Measurements from ENCODE around the gene CCDC92.

The CCDC92 gene

GRCh38 chr12:123908884-123909725, 63.5 kb downstream of the CCDC92 start:
- no peak for DNase-seq (ENCODE audit: low spot score)

GRCh38 chr12:123907726-123908476, 64.7 kb downstream of the CCDC92 start:
- DNase-seq (ENCODE audit: low spot score): no peak

GRCh38 chr12:123906711-123907420, 65.8 kb downstream of the CCDC92 start:
- DNase-seq (ENCODE audit: low spot score): no peak

GRCh38 chr12:123905319-123905925, 67.2 kb downstream of the CCDC92 start:
- peak; percentile 31 for DNase-seq (ENCODE audit: low spot score)

GRCh38 chr12:123903301-123904065, 69.1 kb downstream of the CCDC92 start:
- DNase-seq (ENCODE audit: low spot score): no peak

- no peak for DNase-seq (ENCODE audit: low spot score)
These were observed 69.8 kb downstream of the CCDC92 start for GRCh38 chr12:123902821-123903220.

GRCh38 chr12:123900871-123901376, 71.7 kb downstream of the CCDC92 start:
- DNase-seq (ENCODE audit: low spot score): no peak

- DNase-seq (ENCODE audit: low spot score): no peak
These were observed 73.3 kb downstream of the CCDC92 start for GRCh38 chr12:123899368-123899767.

- no peak for DNase-seq (ENCODE audit: low spot score)
These were observed 74.0 kb downstream of the CCDC92 start for GRCh38 chr12:123898673-123899072.

GRCh38 chr12:123897221-123897620, 75.4 kb downstream of the CCDC92 start:
- no peak for DNase-seq (ENCODE audit: low spot score)

- DNase-seq (ENCODE audit: low spot score): no peak
These were observed 75.9 kb downstream of the CCDC92 start for GRCh38 chr12:123896767-123897166.

- DNase-seq (ENCODE audit: low spot score): no peak
These were observed 77.2 kb downstream of the CCDC92 start for GRCh38 chr12:123895451-123895850.

GRCh38 chr12:123894823-123895345, 77.7 kb downstream of the CCDC92 start:
- no peak for DNase-seq (ENCODE audit: low spot score)

GRCh38 chr12:123893276-123893675, 79.4 kb downstream of the CCDC92 start:
- DNase-seq (ENCODE audit: low spot score): no peak

GRCh38 chr12:123892853-123893252, 79.8 kb downstream of the CCDC92 start:
- DNase-seq (ENCODE audit: low spot score): no peak

- DNase-seq (ENCODE audit: low spot score): no peak
These were observed 80.5 kb downstream of the CCDC92 start for GRCh38 chr12:123892180-123892559.

GRCh38 chr12:123891516-123892179, 81.0 kb downstream of the CCDC92 start:
- no peak for DNase-seq (ENCODE audit: low spot score)

- DNase-seq (ENCODE audit: low spot score): no peak
These were observed 81.6 kb downstream of the CCDC92 start for GRCh38 chr12:123891011-123891410.

- no peak for DNase-seq (ENCODE audit: low spot score)
These were observed 82.1 kb downstream of the CCDC92 start for GRCh38 chr12:123890536-123890902.

- no peak for DNase-seq (ENCODE audit: low spot score)
These were observed 82.6 kb downstream of the CCDC92 start for GRCh38 chr12:123889848-123890535.
